ENCODE measurements around the gene MMP11. TPM values are rescaled to one million over a fixed set of nuclear protein-coding genes. Genes with fewer than 3 reads are reported as not detected.
A peak's percentile ranks its signal among the peaks of the same experiment; 100 is the strongest.

MMP11 gene
- total RNA-seq, 2 experiments from 2014 or later: 0.44 to 0.64 TPM

GRCh38 chr22:23769321-23769965, 3.2 kb upstream of the MMP11 start:
- Mint-ChIP-seq H3K4me1 (peaks cover 30% of the 10 kb centered on the region), H3K27me3 (no peaks in the 10 kb centered on the region), H3K9me3 (no peaks in the 10 kb centered on the region), H3K36me3 (peaks cover 3% of the 10 kb centered on the region), H3K4me3 (no peak overlapping the region), H3K27ac (no peak overlapping the region)
- DNase-seq: no peak

- no peaks in the 10 kb centered on the region for H3K27me3 Mint-ChIP-seq
- H3K27ac Mint-ChIP-seq: no peak overlapping the region
- peak overlapping the region; percentile 61 for H3K4me3 Mint-ChIP-seq
- no peaks in the 10 kb centered on the region for H3K9me3 Mint-ChIP-seq
- peaks cover 11% of the 10 kb centered on the region for H3K4me1 Mint-ChIP-seq
- H3K36me3 Mint-ChIP-seq: no peaks in the 10 kb centered on the region
- DNase-seq: no peak
These were observed 367 bp upstream of the MMP11 start for GRCh38 chr22:23772315-23772648.

GRCh38 chr22:23773483-23774113, 949 bp downstream of the MMP11 start:
- no peaks in the 10 kb centered on the region for H3K27me3 Mint-ChIP-seq
- peaks cover 11% of the 10 kb centered on the region for H3K4me1 Mint-ChIP-seq
- H3K36me3 Mint-ChIP-seq: no peaks in the 10 kb centered on the region
- no peak overlapping the region for H3K27ac Mint-ChIP-seq
- peak overlapping the region; percentile 40 for H3K4me3 Mint-ChIP-seq
- no peaks in the 10 kb centered on the region for H3K9me3 Mint-ChIP-seq
- DNase-seq: no peak

DNA sequence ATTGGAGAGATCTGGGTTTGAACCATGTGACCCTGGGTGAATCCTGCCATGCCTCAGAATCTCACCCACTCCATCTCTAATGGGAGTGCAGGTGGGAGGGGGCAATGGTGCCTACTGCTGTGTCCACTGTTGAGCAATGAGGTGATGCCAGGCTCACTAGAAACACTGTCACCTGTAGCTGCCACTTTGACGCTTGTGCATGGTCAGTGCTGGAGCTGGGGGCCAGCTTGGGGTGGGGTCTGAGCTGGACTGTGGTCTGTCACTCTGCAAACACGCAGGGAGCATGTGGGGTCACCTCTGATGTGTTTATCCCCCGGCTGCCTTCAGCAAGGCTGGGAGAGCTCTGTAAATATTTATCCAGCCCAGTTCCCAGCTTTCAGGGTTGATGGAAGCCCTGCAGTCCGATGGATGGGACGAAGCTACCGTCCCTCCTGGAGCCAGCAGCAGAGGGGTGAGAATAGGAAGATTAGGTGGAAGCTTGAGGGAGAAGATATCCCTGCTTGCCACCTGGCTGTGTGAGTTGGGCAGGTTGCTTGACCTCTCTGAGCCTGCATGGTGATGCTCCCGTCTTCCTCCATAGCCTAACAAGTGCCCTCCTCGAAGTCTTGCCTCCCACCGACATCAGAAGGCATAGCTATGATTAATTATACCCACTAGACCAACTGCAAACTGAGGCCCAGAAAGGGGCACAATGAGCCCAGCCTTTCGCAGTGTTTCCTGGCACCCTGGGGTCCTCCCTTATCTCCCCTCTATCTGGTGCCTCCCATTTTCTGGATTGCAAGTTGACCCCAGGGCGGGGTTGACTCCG, 1.7 kb downstream of the MMP11 start:
- Mint-ChIP-seq H3K9me3 (no peaks in the 10 kb centered on the region), H3K27me3 (no peaks in the 10 kb centered on the region), H3K4me1 (peaks cover 11% of the 10 kb centered on the region), H3K36me3 (no peaks in the 10 kb centered on the region), H3K4me3 (no peak overlapping the region), H3K27ac (no peak overlapping the region)
- no peak for DNase-seq

- H3K36me3 Mint-ChIP-seq: no peaks in the 10 kb centered on the region
- H3K27ac Mint-ChIP-seq: no peak overlapping the region
- no peaks in the 10 kb centered on the region for H3K9me3 Mint-ChIP-seq
- no peak overlapping the region for H3K4me3 Mint-ChIP-seq
- H3K4me1 Mint-ChIP-seq: peaks cover 9% of the 10 kb centered on the region
- H3K27me3 Mint-ChIP-seq: no peaks in the 10 kb centered on the region
- DNase-seq: no peak
These were observed 2.3 kb downstream of the MMP11 start for GRCh38 chr22:23774922-23775436.

DNA sequence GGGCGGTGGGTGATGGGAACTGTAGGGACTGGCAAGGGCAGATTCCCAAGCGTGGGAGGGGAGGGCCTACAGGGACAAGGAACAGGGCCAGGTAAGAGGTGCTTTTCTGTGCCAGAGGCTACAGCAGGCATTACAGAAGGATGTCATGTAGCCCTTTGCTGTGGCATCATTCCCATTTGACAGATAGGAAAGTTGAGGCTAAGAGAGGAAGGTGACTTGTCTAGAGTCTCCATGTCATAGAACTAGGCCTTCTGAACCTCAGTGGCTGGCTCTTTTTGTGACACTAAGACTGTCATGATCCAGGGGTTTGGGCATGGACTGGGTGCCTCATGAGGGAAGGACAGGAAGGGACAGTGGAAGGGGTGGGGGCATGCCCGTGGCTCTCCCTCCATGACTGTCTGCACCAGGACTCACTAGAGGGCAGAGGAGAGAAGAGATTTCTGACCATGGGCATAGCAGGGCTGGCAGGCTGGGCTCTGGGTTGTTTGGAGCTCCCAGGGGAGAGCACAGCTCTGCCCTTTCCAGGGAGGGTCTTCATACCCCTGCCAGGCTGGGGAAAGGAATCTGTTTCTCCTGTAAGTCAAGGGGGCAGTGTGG, 3.2 kb downstream of the MMP11 start:
- Mint-ChIP-seq H3K4me1 (peaks cover 9% of the 10 kb centered on the region), H3K36me3 (no peaks in the 10 kb centered on the region), H3K9me3 (no peaks in the 10 kb centered on the region), H3K4me3 (no peak overlapping the region), H3K27me3 (no peaks in the 10 kb centered on the region), H3K27ac (no peak overlapping the region)
- no peak for DNase-seq

DNA sequence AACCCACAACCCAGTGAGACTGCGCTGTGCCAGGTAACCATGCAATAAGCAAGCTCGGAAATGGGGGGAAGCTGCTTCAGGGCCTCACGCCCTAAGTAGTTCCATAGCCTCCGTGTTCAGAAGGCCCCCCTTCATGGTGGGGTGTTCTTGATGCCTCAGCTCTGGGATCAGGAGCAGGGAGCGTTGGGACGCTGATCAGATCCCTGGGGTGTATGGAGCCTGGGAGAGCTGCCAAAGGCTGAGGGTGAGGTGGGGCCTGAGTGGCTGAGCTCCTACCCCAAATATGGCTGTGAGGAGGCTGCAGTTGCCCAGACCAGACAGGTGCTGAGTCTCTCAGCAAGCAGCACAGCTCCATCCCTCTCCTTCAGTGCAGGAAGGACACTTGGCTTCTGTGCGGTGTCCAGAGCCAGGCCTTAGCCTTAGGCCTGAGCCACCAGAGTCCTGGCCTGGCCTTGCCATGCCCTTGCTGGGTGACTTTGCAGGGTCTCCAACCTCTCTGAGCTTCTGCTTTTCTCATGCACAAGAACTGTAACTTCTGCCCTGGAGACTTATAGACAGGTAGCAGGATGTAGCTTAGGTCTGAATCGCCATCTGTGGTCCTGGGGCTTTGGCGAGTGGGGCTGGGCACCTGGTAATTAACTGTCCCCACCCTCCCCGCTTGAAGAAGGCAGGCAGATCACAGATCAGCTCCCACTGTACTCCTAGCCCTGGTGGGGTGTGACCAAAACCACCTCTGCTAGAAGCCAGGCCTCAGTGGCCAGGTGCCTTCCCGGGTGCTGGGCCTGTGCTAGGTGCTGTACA, 5.3 kb downstream of the MMP11 start:
- Mint-ChIP-seq H3K27ac (no peak overlapping the region), H3K27me3 (no peaks in the 10 kb centered on the region), H3K9me3 (no peaks in the 10 kb centered on the region), H3K36me3 (no peaks in the 10 kb centered on the region), H3K4me3 (no peak overlapping the region), H3K4me1 (no peaks in the 10 kb centered on the region)
- DNase-seq: no peak

DNA sequence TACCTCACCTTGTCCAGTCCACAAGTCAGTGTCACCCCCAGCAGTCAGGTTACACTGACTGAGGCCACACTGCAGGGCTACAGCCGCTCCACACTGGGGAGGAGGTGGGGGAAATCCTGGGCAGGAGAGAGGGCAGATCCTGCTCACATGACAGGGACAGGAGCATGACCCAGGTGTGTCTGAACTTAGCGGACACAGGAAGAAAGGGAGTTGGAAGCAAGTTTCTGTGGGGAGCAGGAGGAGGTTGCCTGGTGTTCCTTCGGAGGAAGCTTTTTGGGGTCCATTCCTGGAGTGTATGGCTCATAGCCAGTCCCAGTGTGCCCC, 5.9 kb downstream of the MMP11 start:
- Mint-ChIP-seq H3K27ac (no peak overlapping the region), H3K27me3 (no peaks in the 10 kb centered on the region), H3K4me3 (no peak overlapping the region), H3K36me3 (no peaks in the 10 kb centered on the region), H3K9me3 (no peaks in the 10 kb centered on the region), H3K4me1 (no peaks in the 10 kb centered on the region)
- DNase-seq: no peak

- Mint-ChIP-seq H3K4me1 (no peaks in the 10 kb centered on the region), H3K27ac (no peak overlapping the region), H3K4me3 (no peak overlapping the region), H3K27me3 (no peaks in the 10 kb centered on the region), H3K36me3 (no peaks in the 10 kb centered on the region), H3K9me3 (no peaks in the 10 kb centered on the region)
- DNase-seq: no peak
These were observed 6.4 kb downstream of the MMP11 start for GRCh38 chr22:23779083-23779482.

GRCh38 chr22:23779731-23780130, 7.1 kb downstream of the MMP11 start:
- H3K36me3 Mint-ChIP-seq: no peaks in the 10 kb centered on the region
- no peak overlapping the region for H3K4me3 Mint-ChIP-seq
- H3K27ac Mint-ChIP-seq: no peak overlapping the region
- peaks cover 4% of the 10 kb centered on the region for H3K4me1 Mint-ChIP-seq
- H3K9me3 Mint-ChIP-seq: no peaks in the 10 kb centered on the region
- no peak for DNase-seq
- no peaks in the 10 kb centered on the region for H3K27me3 Mint-ChIP-seq

DNA sequence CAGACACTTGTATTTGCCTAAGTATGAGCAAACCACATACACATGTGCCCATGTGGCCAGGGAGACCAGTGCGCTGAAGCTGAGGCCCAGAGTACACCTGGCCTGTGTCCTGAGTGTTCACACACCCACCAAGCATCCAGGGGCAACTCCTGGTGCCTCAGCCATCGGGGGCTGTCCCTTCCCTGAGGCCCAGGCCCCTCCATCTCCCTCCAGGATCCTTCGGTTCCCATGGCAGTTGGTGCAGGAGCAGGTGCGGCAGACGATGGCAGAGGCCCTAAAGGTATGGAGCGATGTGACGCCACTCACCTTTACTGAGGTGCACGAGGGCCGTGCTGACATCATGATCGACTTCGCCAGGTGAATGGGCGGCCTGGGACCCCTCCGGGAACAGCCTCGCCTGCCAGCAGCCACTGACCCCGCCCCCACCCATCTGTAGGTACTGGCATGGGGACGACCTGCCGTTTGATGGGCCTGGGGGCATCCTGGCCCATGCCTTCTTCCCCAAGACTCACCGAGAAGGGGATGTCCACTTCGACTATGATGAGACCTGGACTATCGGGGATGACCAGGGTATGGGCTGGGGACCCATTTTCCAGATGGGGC, 7.6 kb downstream of the MMP11 start:
- no peaks in the 10 kb centered on the region for H3K36me3 Mint-ChIP-seq
- no peak overlapping the region for H3K4me3 Mint-ChIP-seq
- H3K27me3 Mint-ChIP-seq: no peaks in the 10 kb centered on the region
- H3K4me1 Mint-ChIP-seq: peaks cover 4% of the 10 kb centered on the region
- H3K9me3 Mint-ChIP-seq: no peaks in the 10 kb centered on the region
- no peak for DNase-seq
- no peak overlapping the region for H3K27ac Mint-ChIP-seq

GRCh38 chr22:23781065-23781464, 8.4 kb downstream of the MMP11 start:
- H3K9me3 Mint-ChIP-seq: no peaks in the 10 kb centered on the region
- H3K27me3 Mint-ChIP-seq: no peaks in the 10 kb centered on the region
- no peaks in the 10 kb centered on the region for H3K36me3 Mint-ChIP-seq
- no peak overlapping the region for H3K4me3 Mint-ChIP-seq
- DNase-seq: no peak
- no peak overlapping the region for H3K27ac Mint-ChIP-seq
- peaks cover 4% of the 10 kb centered on the region for H3K4me1 Mint-ChIP-seq

GRCh38 chr22:23781511-23782183, 9.0 kb downstream of the MMP11 start:
- Mint-ChIP-seq H3K27me3 (no peaks in the 10 kb centered on the region), H3K4me3 (no peak overlapping the region), H3K9me3 (no peaks in the 10 kb centered on the region), H3K36me3 (no peaks in the 10 kb centered on the region), H3K4me1 (peaks cover 8% of the 10 kb centered on the region), H3K27ac (no peak overlapping the region)
- DNase-seq: no peak

GRCh38 chr22:23782252-23782651, 9.6 kb downstream of the MMP11 start:
- Mint-ChIP-seq H3K27me3 (no peaks in the 10 kb centered on the region), H3K4me1 (peaks cover 8% of the 10 kb centered on the region), H3K4me3 (no peak overlapping the region), H3K9me3 (no peaks in the 10 kb centered on the region), H3K36me3 (no peaks in the 10 kb centered on the region), H3K27ac (no peak overlapping the region)
- DNase-seq: no peak
